Loucy (cell line): ENCODE data around the gene AMZ1.

ENCODE experiments used
- CTCF ChIP-seq: fragments of 200-600 bp; sonication (generic); conservative IDR thresholded peaks from 2 replicates; pipeline ENCODE4 v1.5.1; 2014; ENCODE audit warnings: mild to moderate bottlenecking, antibody characterized with exemption, low read length
- EZH2phosphoT487 ChIP-seq: fragments of 200-600 bp; IDR thresholded peaks from 2 replicates; pipeline ENCODE4 v1.6.1; 2018; ENCODE audit warnings: antibody characterized with exemption, mild to moderate bottlenecking, moderate library complexity, borderline replicate concordance

- TF ChIP-seq EZH2phosphoT487 (no peak), CTCF (no peak)
Measured at GRCh38 chr7:2729893-2730716, 42.1 kb downstream of the AMZ1 start.
